IMR-90 (cell line): ENCODE measurements around the gene TTC39C. TPM values are rescaled to one million over a fixed set of nuclear protein-coding genes. Genes with fewer than 3 reads are reported as not detected.

Source experiments
- ATAC-seq: fragments of 200-7000 bp; cut with Tn5 transposase; 2 replicates; pipeline ENCODE4 v1.9.1; 2020; ENCODE audit warnings: low read depth, mild to moderate bottlenecking, moderate library complexity
- BruUV-seq: library from RNA; stranded (reverse); fragments of 400-500 nt; replicated peaks from 2 replicates; lab custom pipeline; 2021; lab: Mats Ljungman, UMichigan
- CTCF ChIA-PET: fragments of 300-600 bp; formaldehyde crosslinking; extraction: SDS; loops from one replicate; lab custom pipeline; 2021; ENCODE audit warnings: antibody characterized with exemption; lab: Yijun Ruan, JAX
- POLR2A ChIA-PET: fragments of 300-600 bp; sonication (Branson Sonifier 250); formaldehyde crosslinking; loops from one replicate; lab custom pipeline; 2022; ENCODE audit warnings: antibody characterized with exemption; ENCODE audit not compliant: unreplicated experiment; lab: Charles Lee
- DNase-seq: peaks from one replicate; pipeline ENCODE4 v3.0.0; 2013
- H2AFZ ChIP-seq: replicated peaks from 2 replicates; pipeline ENCODE3; 2013; ENCODE audit warnings: low read length, mild to moderate bottlenecking; ENCODE audit not compliant: poor library complexity
- H2AK5ac ChIP-seq: 2 replicates; pipeline ENCODE4 v1.6.1; 2013; ENCODE audit warnings: low read depth, low read length, inconsistent platforms
- H2AK9ac ChIP-seq: replicated peaks from 2 replicates; pipeline ENCODE3; 2013; ENCODE audit warnings: mild to moderate bottlenecking, low read depth, low read length, moderate library complexity; ENCODE audit not compliant: poor library complexity
- H2BK120ac ChIP-seq: 2 replicates; pipeline ENCODE4 v1.6.1; 2013; ENCODE audit warnings: low read depth, low read length, inconsistent platforms
- H2BK15ac ChIP-seq: 3 replicates; pipeline ENCODE4 v1.6.1; 2013; ENCODE audit warnings: low read depth, low read length, inconsistent platforms
- H2BK20ac ChIP-seq: 2 replicates; pipeline ENCODE4 v1.6.1; 2013; ENCODE audit warnings: low read depth, mild to moderate bottlenecking, inconsistent platforms, low read length, moderate library complexity
- H2BK5ac ChIP-seq: 2 replicates; pipeline ENCODE4 v1.6.1; 2013; ENCODE audit warnings: mild to moderate bottlenecking, low read depth, low read length, inconsistent platforms; ENCODE audit not compliant: poor library complexity, severe bottlenecking
- H3K14ac ChIP-seq: replicated peaks from 2 replicates; pipeline ENCODE4 v1.6.1; 2013; ENCODE audit warnings: low read depth, low read length, inconsistent platforms
- H3K18ac ChIP-seq: 2 replicates; pipeline ENCODE4 v1.6.1; 2013; ENCODE audit warnings: low read depth, low read length, control low read depth
- H3K23ac ChIP-seq: 2 replicates; pipeline ENCODE4 v1.6.1; 2013; ENCODE audit warnings: low read depth, low read length, inconsistent platforms
- H3K27ac ChIP-seq: 2 replicates; pipeline ENCODE4 v1.5.1; 2013; ENCODE audit warnings: mild to moderate bottlenecking, control low read depth, low read length; ENCODE audit not compliant: insufficient read depth
- H3K27me3 ChIP-seq: 2 replicates; pipeline ENCODE4 v1.6.1; 2013; ENCODE audit warnings: low read length; ENCODE audit not compliant: control insufficient read depth, insufficient read depth
- H3K36me3 ChIP-seq: 2 replicates; pipeline ENCODE4 v1.6.1; 2013; ENCODE audit warnings: low read length, mixed read lengths; ENCODE audit not compliant: control insufficient read depth, insufficient read depth
- H3K4ac ChIP-seq: 2 replicates; pipeline ENCODE4 v1.6.1; 2013; ENCODE audit warnings: low read depth, low read length, inconsistent platforms
- H3K4me1 ChIP-seq: 2 replicates; pipeline ENCODE4 v1.6.1; 2013; ENCODE audit warnings: low read length, mixed read lengths; ENCODE audit not compliant: control insufficient read depth, insufficient read depth
- H3K4me2 ChIP-seq: 2 replicates; pipeline ENCODE4 v1.6.1; 2013; ENCODE audit warnings: low read depth, mild to moderate bottlenecking, control low read depth, low read length, moderate library complexity
- H3K4me3 ChIP-seq: 2 replicates; pipeline ENCODE4 v1.5.1; 2013; ENCODE audit warnings: low read depth, mild to moderate bottlenecking, control low read depth, low read length, moderate library complexity; ENCODE audit not compliant: insufficient read depth
- H3K56ac ChIP-seq: 2 replicates; pipeline ENCODE4 v1.6.1; 2013; ENCODE audit warnings: low read length, inconsistent platforms; ENCODE audit not compliant: insufficient read depth; ENCODE audit errors: extremely low read depth
- H3K79me1 ChIP-seq, 2 experiments: 2 replicates each; pipeline ENCODE4 v1.6.1; 2013; ENCODE audit warnings: low read length in 2 of 2, inconsistent platforms in 1 of 2, low read depth in 1 of 2
- H3K9ac ChIP-seq: 2 replicates; pipeline ENCODE4 v1.6.1; 2013; ENCODE audit warnings: low read depth, low read length, control low read depth
- H3K9me1 ChIP-seq: 2 replicates; pipeline ENCODE4 v1.6.1; 2013; ENCODE audit warnings: low read length, inconsistent platforms; ENCODE audit not compliant: insufficient read depth
- H3K9me3 ChIP-seq: 2 replicates; pipeline ENCODE4 v1.6.1; 2013; ENCODE audit warnings: low read length; ENCODE audit not compliant: control insufficient read depth, insufficient read depth
- H4K20me1 ChIP-seq: 2 replicates; pipeline ENCODE4 v1.6.1; 2013; ENCODE audit warnings: low read length, inconsistent platforms; ENCODE audit not compliant: insufficient read depth
- H4K5ac ChIP-seq: 2 replicates; pipeline ENCODE4 v1.6.1; 2013; ENCODE audit warnings: mild to moderate bottlenecking, low read depth, low read length, control low read depth
- H4K8ac ChIP-seq, 2 experiments: 2 replicates each; pipeline ENCODE4 v1.6.1; 2013; ENCODE audit warnings: low read depth in 2 of 2, low read length in 2 of 2, control low read depth in 1 of 2, inconsistent platforms in 1 of 2
- H4K91ac ChIP-seq: 2 replicates; pipeline ENCODE4 v1.6.1; 2013; ENCODE audit warnings: low read depth, low read length, inconsistent platforms; ENCODE audit not compliant: insufficient read depth
- MAZ ChIP-seq: IDR thresholded peaks from 2 replicates; pipeline ENCODE4 v1.6.1; 2012; ENCODE audit warnings: low read depth, mild to moderate bottlenecking, low read length, improper control_type of control experiment, moderate library complexity, borderline replicate concordance
- POLR2A ChIP-seq: IDR thresholded peaks from 2 replicates; pipeline ENCODE4 v1.6.1; 2012; ENCODE audit warnings: mild to moderate bottlenecking, low read depth, low read length
- WGBS, 2 experiments: methylation state at CpG; one replicate each; pipeline versions ENCODE4 v1.1.5 to v1.1.7; 2013; ENCODE audit warnings: missing lambda C conversion rate in 2 of 2; ENCODE audit not compliant: insufficient read length in 1 of 2; ENCODE audit errors: extremely low coverage in 2 of 2; 5-methylcytosine and 5-hydroxymethylcytosine counted together
- dilution Hi-C: fragments of 300-500 bp; cut with HindIII; formaldehyde crosslinking; loops from one replicate; pipeline ENCODE4 v1.14.3; 2018; ENCODE audit warnings: low sequenced_read_pairs; ENCODE audit not compliant: unreplicated experiment
- in situ Hi-C: fragments of 300-500 bp; cut with MboI; formaldehyde crosslinking; loops from 3 replicates; pipeline ENCODE4 v1.14.3; 2019; ENCODE audit warnings: low sequenced_read_pairs, inconsistent platforms, mixed read lengths
- intact Hi-C: fragments of 100-400 bp; cut with micrococcal nuclease; formaldehyde crosslinking; loops from 2 replicates; pipeline ENCODE4 v1.10.0; 2022
- polyA plus RNA-seq, 3 experiments: library from polyadenylated mRNA; depleted of rRNA; stranded (reverse); fragments of >200 nt; gene quantifications; 2 replicates each; pipeline ENCODE4 v1.2.3, GENCODE V29; 2012; ENCODE audit warnings: low replicate concordance in 1 of 3
- total RNA-seq: library from RNA; depleted of rRNA; stranded (reverse); fragments of >200 nt; gene quantifications from 2 replicates; pipeline ENCODE4 v1.2.3, GENCODE V29; 2012
- TF ChIP-seq, protein P1 (sequence below): conservative IDR thresholded peaks from 2 replicates; pipeline ENCODE4 v1.5.1; 2012; ENCODE audit warnings: mild to moderate bottlenecking, low read depth, low read length, improper control_type of control experiment

Gene TTC39C
- total and polyA plus RNA-seq, 2 of the 4 experiments (the other 2 are of a cell fraction): 8.0 to 20.8 TPM

DNA sequence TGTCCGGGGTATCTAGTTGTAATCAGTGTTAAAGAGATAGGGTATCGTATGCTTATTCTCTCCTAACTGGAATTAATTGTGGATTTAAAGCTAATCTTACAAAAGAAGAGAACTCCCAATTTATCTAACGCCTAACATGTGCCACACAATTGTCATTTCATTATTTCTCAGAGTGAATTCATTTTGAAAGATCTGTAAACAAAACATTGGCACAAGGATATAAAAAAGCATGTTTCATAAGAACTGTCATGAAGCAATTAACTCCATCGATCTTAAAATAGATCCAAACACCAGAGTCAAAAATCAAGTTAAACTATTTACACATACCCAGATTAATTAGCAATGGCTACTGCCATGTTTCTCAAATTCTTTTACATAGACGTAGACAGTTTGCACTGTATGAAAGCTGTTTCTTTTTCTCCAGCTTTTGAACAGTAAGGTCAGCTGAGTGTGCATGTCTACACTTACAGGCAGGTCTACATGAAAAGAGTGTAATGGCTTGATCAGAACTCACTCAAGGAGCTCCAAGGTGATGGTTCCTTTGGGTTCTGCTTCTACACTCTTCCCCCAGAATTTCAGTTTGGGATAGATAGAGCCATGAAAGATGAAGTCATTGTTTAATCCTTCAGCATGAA, 163.1 kb downstream of the TTC39C start:
- POLR2A ChIA-PET: no interaction called here
- no peak for TF ChIP-seq POLR2A
- no peak for TF ChIP-seq MAZ
- TF ChIP-seq, protein P1, sequence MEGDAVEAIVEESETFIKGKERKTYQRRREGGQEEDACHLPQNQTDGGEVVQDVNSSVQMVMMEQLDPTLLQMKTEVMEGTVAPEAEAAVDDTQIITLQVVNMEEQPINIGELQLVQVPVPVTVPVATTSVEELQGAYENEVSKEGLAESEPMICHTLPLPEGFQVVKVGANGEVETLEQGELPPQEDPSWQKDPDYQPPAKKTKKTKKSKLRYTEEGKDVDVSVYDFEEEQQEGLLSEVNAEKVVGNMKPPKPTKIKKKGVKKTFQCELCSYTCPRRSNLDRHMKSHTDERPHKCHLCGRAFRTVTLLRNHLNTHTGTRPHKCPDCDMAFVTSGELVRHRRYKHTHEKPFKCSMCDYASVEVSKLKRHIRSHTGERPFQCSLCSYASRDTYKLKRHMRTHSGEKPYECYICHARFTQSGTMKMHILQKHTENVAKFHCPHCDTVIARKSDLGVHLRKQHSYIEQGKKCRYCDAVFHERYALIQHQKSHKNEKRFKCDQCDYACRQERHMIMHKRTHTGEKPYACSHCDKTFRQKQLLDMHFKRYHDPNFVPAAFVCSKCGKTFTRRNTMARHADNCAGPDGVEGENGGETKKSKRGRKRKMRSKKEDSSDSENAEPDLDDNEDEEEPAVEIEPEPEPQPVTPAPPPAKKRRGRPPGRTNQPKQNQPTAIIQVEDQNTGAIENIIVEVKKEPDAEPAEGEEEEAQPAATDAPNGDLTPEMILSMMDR: no peak
- no peaks in the 10 kb centered on the region for H3K9me3 ChIP-seq
- no peak overlapping the region for H3K14ac ChIP-seq
- 0 out of 2 replicates have a peak, but pooled peaks cover 3% of the 10 kb centered on the region for H3K36me3 ChIP-seq
- no peak overlapping the region for H4K8ac ChIP-seq
- no peak for DNase-seq
- no peak overlapping the region for H3K56ac ChIP-seq
- H3K9me1 ChIP-seq: peaks cover 4% of the 10 kb centered on the region; the same call in 1 of the 2 replicates
- H4K5ac ChIP-seq: no peak overlapping the region
- H2BK5ac ChIP-seq: no peak overlapping the region
- no peak overlapping the region for H2BK120ac ChIP-seq
- no peak overlapping the region for H3K18ac ChIP-seq
- intact Hi-C loops (loop anchor here (2.0 to 5.0 kb wide), 3 partner anchors 180 to 310 kb away; no protein-coding TSS in a partner anchor), in situ Hi-C loops (no loop called here), dilution Hi-C loops (no loop called here)
- H3K4me2 ChIP-seq: no peak overlapping the region
- H3K4me1 ChIP-seq: no peaks in the 10 kb centered on the region
- no peak overlapping the region for H2BK20ac ChIP-seq
- peak overlapping the region; percentile 39; the same call in 1 of the 2 replicates for H3K23ac ChIP-seq
- CTCF ChIA-PET: interaction anchor here (0.9 to 1.7 kb wide), 3 partner anchors 10 to 34 kb away, joined by 4 to 8 read pairs (median 6); no protein-coding TSS in a partner anchor
- H2BK15ac ChIP-seq: no peak overlapping the region
- no peak for ATAC-seq
- WGBS, 2 experiments: 40% methylated on average over 1 of the region's 5 CpGs; no CpG with 5 or more reads in 1 of the 2 experiments
- H3K79me1 ChIP-seq: peaks cover 0 to 4% of the 10 kb centered on the region in 2 experiments; a peak in 2 of 4 replicates
- H2AFZ ChIP-seq: no peak overlapping the region
- no peak overlapping the region for H3K9ac ChIP-seq
- H3K27me3 ChIP-seq: no peaks in the 10 kb centered on the region
- no peaks in the 10 kb centered on the region; the same call in 1 of the 2 replicates for H4K20me1 ChIP-seq
- BruUV-seq: no TSS peak
- H3K4me3 ChIP-seq: no peak overlapping the region
- H2AK5ac ChIP-seq: no peak overlapping the region
- no peak overlapping the region for H4K91ac ChIP-seq
- H3K4ac ChIP-seq: no peak overlapping the region
- H3K27ac ChIP-seq: no peak overlapping the region
- no peak overlapping the region for H2AK9ac ChIP-seq
